ENCODE data around the gene EPOP.

EPOP gene

GRCh38 chr17:38663964-38664644, 10.7 kb downstream of the EPOP start:
- TF ChIP-seq CTCF (IDR thresholded peaks at IDR 0.05; ENCODE audit: low read length, missing control alignments) = no peak
- DNase-seq (ENCODE audit: low read depth) = no peak
- H3K4me3 ChIP-seq (replicated peaks; ENCODE audit: low read depth, low read length) = no peak overlapping the region

- TF ChIP-seq CTCF (IDR thresholded peaks at IDR 0.05; ENCODE audit: low read length, missing control alignments) = peak; percentile 81
- peak; percentile 50 for DNase-seq (ENCODE audit: low read depth)
Measured at GRCh38 chr17:38663125-38663751, 11.5 kb downstream of the EPOP start.

GRCh38 chr17:38660097-38661025, 14.4 kb downstream of the EPOP start:
- no peak for DNase-seq (ENCODE audit: low read depth)
- no peak for TF ChIP-seq CTCF (IDR thresholded peaks at IDR 0.05; ENCODE audit: low read length, missing control alignments)
- H3K4me3 ChIP-seq (replicated peaks; ENCODE audit: low read depth, low read length) = no peak overlapping the region

More at GRCh38 chr17:38663125-38663751, 11.5 kb downstream of the EPOP start:
- H3K4me3 ChIP-seq (replicated peaks; ENCODE audit: low read depth, low read length) = no peak overlapping the region

GRCh38 chr17:38659415-38659814, 15.3 kb downstream of the EPOP start:
- TF ChIP-seq CTCF (IDR thresholded peaks at IDR 0.05; ENCODE audit: low read length, missing control alignments) = no peak
- H3K4me3 ChIP-seq (replicated peaks; ENCODE audit: low read depth, low read length) = no peak overlapping the region
- no peak for DNase-seq (ENCODE audit: low read depth)

- no peak for TF ChIP-seq CTCF (IDR thresholded peaks at IDR 0.05; ENCODE audit: low read length, missing control alignments)
Measured at GRCh38 chr17:38658741-38659345, 15.9 kb downstream of the EPOP start.

GRCh38 chr17:38657824-38658740, 16.7 kb downstream of the EPOP start:
- H3K4me3 ChIP-seq (replicated peaks; ENCODE audit: low read depth, low read length) = no peak overlapping the region
- no peak for TF ChIP-seq CTCF (IDR thresholded peaks at IDR 0.05; ENCODE audit: low read length, missing control alignments)
- DNase-seq (ENCODE audit: low read depth) = no peak

More at GRCh38 chr17:38658741-38659345, 15.9 kb downstream of the EPOP start:
- DNase-seq (ENCODE audit: low read depth) = no peak
- H3K4me3 ChIP-seq (replicated peaks; ENCODE audit: low read depth, low read length) = no peak overlapping the region
